Measurements from ENCODE around the gene TEDC1.
A peak's percentile ranks its signal among the peaks of the same experiment; 100 is the strongest.

Gene TEDC1

DNA sequence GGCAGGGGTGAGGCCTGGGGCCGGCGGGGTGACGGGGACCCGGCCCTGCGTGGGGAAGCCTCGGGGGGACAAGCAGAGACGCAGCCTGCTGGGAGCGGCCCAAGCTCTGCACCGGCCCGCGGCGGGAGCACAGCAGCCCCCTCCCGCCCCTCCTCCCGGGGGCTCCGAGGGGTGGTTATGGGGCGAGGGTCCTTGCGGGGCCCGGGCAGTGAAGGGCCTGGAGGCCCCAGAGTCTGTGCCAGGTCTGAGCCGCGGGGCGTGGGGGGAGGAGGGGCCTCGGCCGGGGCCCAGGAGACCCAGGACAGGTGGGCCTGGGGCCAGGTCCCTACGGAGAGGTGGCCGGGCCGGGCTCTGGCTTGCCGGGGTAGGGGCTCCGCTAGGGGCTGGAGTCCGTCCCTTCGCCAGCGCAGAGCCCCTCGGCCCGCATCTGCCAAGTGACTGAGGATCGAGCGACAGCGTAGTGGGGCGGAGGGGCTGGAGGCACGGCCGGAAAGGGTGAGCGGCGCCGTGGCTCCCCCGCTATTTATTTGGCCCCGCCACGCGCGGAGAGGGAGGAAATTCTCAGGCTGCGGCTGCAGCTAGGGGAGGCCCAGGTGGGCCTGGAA is 35.8 kb downstream of the TEDC1 start (continued):
- TF ChIP-seq INSM2 (tag by site-specific recombination; IDR thresholded peaks at IDR 0.05) (no peak), ZNF426 (tag by site-specific recombination; IDR thresholded peaks at IDR 0.05) (no peak), SCRT1 (tag by site-specific recombination; IDR thresholded peaks at IDR 0.05; ENCODE audit: borderline replicate concordance) (no peak), IKZF3 (tag by site-specific recombination; IDR thresholded peaks at IDR 0.05) (no peak), ZXDB (tag by site-specific recombination; IDR thresholded peaks at IDR 0.05) (no peak), ZNF521 (tag by site-specific recombination; IDR thresholded peaks at IDR 0.05) (no peak), HOXD13 (CRISPR knock-in tag; IDR thresholded peaks at IDR 0.05; ENCODE audit: borderline replicate concordance) (no peak), BCL11A (tag by site-specific recombination; IDR thresholded peaks at IDR 0.05; ENCODE audit: low read depth) (no peak), ZNF10 (tag by site-specific recombination; IDR thresholded peaks at IDR 0.05) (no peak), ZBTB10 (tag by site-specific recombination; IDR thresholded peaks at IDR 0.05) (no peak), ZNF239 (tag by site-specific recombination; IDR thresholded peaks at IDR 0.05) (no peak), ZNF335 (tag by site-specific recombination; conservative IDR thresholded peaks at IDR 0.05) (peak; percentile 73), ZNF529 (tag by site-specific recombination; IDR thresholded peaks at IDR 0.05; ENCODE audit: insufficient replicate concordance) (no peak), ZNF138 (tag by site-specific recombination; IDR thresholded peaks at IDR 0.05; ENCODE audit: borderline replicate concordance) (no peak), ZSCAN30 (tag by site-specific recombination; IDR thresholded peaks at IDR 0.05) (no peak), ZNF626 (tag by site-specific recombination; IDR thresholded peaks at IDR 0.05) (no peak), ZBTB20 (tag by site-specific recombination; IDR thresholded peaks at IDR 0.05) (peak; percentile 84), ZNF501 (tag by site-specific recombination; IDR thresholded peaks at IDR 0.05) (no peak), ZNF701 (tag by site-specific recombination; IDR thresholded peaks at IDR 0.05) (no peak), ZNF292 (tag by site-specific recombination; IDR thresholded peaks at IDR 0.05; ENCODE audit: borderline replicate concordance, low read depth) (no peak), ZNF510 (tag by site-specific recombination; IDR thresholded peaks at IDR 0.05; ENCODE audit: insufficient replicate concordance) (no peak), ZBTB7A (tag by site-specific recombination; IDR thresholded peaks at IDR 0.05; ENCODE audit: low read depth) (peak; percentile 18; the same call in 1 of the 2 replicates), ZNF112 (tag by site-specific recombination; IDR thresholded peaks at IDR 0.05) (no peak), ZNF677 (tag by site-specific recombination; IDR thresholded peaks at IDR 0.05) (no peak), ZNF621 (tag by site-specific recombination; IDR thresholded peaks at IDR 0.05) (no peak)
- TF ChIP-seq, protein P1, sequence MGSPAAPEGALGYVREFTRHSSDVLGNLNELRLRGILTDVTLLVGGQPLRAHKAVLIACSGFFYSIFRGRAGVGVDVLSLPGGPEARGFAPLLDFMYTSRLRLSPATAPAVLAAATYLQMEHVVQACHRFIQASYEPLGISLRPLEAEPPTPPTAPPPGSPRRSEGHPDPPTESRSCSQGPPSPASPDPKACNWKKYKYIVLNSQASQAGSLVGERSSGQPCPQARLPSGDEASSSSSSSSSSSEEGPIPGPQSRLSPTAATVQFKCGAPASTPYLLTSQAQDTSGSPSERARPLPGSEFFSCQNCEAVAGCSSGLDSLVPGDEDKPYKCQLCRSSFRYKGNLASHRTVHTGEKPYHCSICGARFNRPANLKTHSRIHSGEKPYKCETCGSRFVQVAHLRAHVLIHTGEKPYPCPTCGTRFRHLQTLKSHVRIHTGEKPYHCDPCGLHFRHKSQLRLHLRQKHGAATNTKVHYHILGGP (tag by site-specific recombination; IDR thresholded peaks at IDR 0.05), result no peak
- TF ChIP-seq, protein P2, sequence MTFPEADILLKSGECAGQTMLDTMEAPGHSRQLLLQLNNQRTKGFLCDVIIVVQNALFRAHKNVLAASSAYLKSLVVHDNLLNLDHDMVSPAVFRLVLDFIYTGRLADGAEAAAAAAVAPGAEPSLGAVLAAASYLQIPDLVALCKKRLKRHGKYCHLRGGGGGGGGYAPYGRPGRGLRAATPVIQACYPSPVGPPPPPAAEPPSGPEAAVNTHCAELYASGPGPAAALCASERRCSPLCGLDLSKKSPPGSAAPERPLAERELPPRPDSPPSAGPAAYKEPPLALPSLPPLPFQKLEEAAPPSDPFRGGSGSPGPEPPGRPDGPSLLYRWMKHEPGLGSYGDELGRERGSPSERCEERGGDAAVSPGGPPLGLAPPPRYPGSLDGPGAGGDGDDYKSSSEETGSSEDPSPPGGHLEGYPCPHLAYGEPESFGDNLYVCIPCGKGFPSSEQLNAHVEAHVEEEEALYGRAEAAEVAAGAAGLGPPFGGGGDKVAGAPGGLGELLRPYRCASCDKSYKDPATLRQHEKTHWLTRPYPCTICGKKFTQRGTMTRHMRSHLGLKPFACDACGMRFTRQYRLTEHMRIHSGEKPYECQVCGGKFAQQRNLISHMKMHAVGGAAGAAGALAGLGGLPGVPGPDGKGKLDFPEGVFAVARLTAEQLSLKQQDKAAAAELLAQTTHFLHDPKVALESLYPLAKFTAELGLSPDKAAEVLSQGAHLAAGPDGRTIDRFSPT (tag by site-specific recombination; IDR thresholded peaks at IDR 0.05), result no peak
- TF ChIP-seq, protein P3, sequence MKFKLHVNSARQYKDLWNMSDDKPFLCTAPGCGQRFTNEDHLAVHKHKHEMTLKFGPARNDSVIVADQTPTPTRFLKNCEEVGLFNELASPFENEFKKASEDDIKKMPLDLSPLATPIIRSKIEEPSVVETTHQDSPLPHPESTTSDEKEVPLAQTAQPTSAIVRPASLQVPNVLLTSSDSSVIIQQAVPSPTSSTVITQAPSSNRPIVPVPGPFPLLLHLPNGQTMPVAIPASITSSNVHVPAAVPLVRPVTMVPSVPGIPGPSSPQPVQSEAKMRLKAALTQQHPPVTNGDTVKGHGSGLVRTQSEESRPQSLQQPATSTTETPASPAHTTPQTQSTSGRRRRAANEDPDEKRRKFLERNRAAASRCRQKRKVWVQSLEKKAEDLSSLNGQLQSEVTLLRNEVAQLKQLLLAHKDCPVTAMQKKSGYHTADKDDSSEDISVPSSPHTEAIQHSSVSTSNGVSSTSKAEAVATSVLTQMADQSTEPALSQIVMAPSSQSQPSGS (tag by site-specific recombination; IDR thresholded peaks at IDR 0.05; ENCODE audit: low read depth), result no peak
- TF ChIP-seq, protein P4, sequence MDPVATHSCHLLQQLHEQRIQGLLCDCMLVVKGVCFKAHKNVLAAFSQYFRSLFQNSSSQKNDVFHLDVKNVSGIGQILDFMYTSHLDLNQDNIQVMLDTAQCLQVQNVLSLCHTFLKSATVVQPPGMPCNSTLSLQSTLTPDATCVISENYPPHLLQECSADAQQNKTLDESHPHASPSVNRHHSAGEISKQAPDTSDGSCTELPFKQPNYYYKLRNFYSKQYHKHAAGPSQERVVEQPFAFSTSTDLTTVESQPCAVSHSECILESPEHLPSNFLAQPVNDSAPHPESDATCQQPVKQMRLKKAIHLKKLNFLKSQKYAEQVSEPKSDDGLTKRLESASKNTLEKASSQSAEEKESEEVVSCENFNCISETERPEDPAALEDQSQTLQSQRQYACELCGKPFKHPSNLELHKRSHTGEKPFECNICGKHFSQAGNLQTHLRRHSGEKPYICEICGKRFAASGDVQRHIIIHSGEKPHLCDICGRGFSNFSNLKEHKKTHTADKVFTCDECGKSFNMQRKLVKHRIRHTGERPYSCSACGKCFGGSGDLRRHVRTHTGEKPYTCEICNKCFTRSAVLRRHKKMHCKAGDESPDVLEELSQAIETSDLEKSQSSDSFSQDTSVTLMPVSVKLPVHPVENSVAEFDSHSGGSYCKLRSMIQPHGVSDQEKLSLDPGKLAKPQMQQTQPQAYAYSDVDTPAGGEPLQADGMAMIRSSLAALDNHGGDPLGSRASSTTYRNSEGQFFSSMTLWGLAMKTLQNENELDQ (tag by site-specific recombination; IDR thresholded peaks at IDR 0.05; ENCODE audit: low read depth), result no peak
